ENCODE results near the gene TSPAN18. TPM values are rescaled to one million over a fixed set of nuclear protein-coding genes. Genes with fewer than 3 reads are reported as not detected.

TSPAN18 gene
- total RNA-seq, 4 donors from 2014 or later, result 31.1 to 74.6 (median 34.7) TPM

GRCh38 chr11:44938066-44938691, 211.4 kb downstream of the TSPAN18 start:
- TF ChIP-seq EP300 (IDR thresholded peaks at IDR 0.05) (no peak), POLR2AphosphoS5 (IDR thresholded peaks at IDR 0.05) (no peak), POLR2A (IDR thresholded peaks at IDR 0.05) (no peak)
- TF ChIP-seq, protein P1, sequence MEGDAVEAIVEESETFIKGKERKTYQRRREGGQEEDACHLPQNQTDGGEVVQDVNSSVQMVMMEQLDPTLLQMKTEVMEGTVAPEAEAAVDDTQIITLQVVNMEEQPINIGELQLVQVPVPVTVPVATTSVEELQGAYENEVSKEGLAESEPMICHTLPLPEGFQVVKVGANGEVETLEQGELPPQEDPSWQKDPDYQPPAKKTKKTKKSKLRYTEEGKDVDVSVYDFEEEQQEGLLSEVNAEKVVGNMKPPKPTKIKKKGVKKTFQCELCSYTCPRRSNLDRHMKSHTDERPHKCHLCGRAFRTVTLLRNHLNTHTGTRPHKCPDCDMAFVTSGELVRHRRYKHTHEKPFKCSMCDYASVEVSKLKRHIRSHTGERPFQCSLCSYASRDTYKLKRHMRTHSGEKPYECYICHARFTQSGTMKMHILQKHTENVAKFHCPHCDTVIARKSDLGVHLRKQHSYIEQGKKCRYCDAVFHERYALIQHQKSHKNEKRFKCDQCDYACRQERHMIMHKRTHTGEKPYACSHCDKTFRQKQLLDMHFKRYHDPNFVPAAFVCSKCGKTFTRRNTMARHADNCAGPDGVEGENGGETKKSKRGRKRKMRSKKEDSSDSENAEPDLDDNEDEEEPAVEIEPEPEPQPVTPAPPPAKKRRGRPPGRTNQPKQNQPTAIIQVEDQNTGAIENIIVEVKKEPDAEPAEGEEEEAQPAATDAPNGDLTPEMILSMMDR (IDR thresholded peaks at IDR 0.05), result no peak
- Histone ChIP-seq H3K4me3 (no peak overlapping the region), H3K36me3 (peaks cover 0 to 21% of the 10 kb centered on the region in 2 donors), H3K4me1 (peaks cover 0 to 49% (median 10%) of the 10 kb centered on the region in 3 donors), H3K27ac (no peak overlapping the region), H3K9me3 (no peaks in the 10 kb centered on the region), H3K27me3 (no peaks in the 10 kb centered on the region)
- 98% methylated on average over 4 of the region's 19 CpGs; no CpG with 5 or more reads in 1 of the 2 donors for WGBS, 2 donors (ENCODE audit: low coverage in 1 of 2)
- no peak for ATAC-seq

DNA sequence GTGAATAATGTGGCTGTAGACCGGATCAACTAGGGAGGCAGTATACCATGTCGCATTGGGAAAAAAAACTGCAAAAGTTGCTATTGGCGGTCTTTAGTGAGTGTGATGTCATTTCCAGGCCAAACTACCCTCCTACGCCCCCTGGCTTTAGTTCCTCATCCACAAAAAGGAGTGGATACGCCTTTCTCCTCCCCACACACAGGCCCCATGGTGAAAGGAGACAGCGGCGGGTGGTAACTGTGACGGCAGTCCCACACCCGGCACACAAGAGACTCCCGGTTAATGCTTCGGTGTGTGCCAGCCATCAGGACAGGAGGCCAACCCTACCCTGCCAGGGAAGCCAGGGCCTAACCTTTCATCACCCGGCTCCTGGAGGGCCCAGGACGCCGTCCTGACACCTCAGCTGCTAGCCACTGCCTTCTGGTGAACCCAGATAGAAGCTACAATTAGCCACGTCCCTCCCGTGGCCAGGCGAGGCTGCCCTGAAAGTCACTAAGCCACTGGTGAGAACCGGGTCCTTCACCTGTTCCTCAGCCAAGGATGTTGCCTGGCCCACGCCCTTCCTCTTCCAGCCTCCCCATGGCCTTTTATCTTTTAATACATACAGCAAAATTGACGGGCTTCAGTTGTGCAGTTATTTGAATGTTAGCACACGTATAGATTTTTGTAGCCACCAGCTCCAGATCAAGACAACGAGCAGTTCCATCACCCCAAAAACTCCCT, 213.1 kb downstream of the TSPAN18 start:
- Histone ChIP-seq H3K4me3 (no peak overlapping the region), H3K9me3 (no peaks in the 10 kb centered on the region), H3K36me3 (peaks cover 0 to 17% of the 10 kb centered on the region in 2 donors), H3K27ac (peak overlapping the region in 1 of 4 donors; percentile 67), H3K4me1 (peaks cover 0 to 63% (median 10%) of the 10 kb centered on the region in 3 donors), H3K27me3 (no peaks in the 10 kb centered on the region)
- WGBS, 2 donors (ENCODE audit: low coverage in 1 of 2), result 65% methylated on average over 11 of the region's 22 CpGs; no CpG with 5 or more reads in 1 of the 2 donors
- TF ChIP-seq, protein P1 (IDR thresholded peaks at IDR 0.05), result peak in 2 of 4 experiments; percentile 8 to 17
- TF ChIP-seq EP300 (IDR thresholded peaks at IDR 0.05), result no peak
- ATAC-seq, result peak; percentile 41

DNA sequence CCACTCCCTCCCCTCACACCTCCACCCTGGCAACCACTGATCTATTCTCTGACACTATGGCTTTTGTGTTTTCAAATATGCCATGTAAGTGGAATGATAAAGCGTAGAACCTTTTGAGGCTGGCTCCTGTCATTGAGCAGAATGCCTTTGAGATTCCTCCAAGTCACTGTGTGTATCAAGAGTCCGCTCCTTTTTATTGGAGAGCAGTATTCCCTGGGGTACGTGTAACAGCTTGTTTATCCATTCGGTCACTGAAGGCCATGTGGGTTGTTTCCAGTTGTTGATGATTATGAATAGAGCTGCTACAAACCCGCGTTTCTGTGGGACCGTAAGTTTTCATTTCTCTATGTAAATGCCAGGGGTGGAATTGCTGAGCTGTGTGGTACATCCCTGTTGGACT, 213.6 kb downstream of the TSPAN18 start:
- TF ChIP-seq POLR2A (IDR thresholded peaks at IDR 0.05), result no peak
- TF ChIP-seq POLR2AphosphoS5 (IDR thresholded peaks at IDR 0.05), result no peak
- no peak for TF ChIP-seq EP300 (IDR thresholded peaks at IDR 0.05)
- TF ChIP-seq, protein P1 (IDR thresholded peaks at IDR 0.05), result no peak
- H3K27me3 ChIP-seq, result no peaks in the 10 kb centered on the region
- peaks cover 0 to 69% (median 15%) of the 10 kb centered on the region in 3 donors for H3K4me1 ChIP-seq
- peak overlapping the region in 1 of 4 donors; percentile 67 for H3K27ac ChIP-seq
- H3K36me3 ChIP-seq, result peaks cover 0 to 11% of the 10 kb centered on the region in 2 donors
- ATAC-seq, result no peak
- no peak overlapping the region for H3K4me3 ChIP-seq
- 31 to 56% methylated on average over 6 to 7 of the region's 7 CpGs for WGBS, 2 donors (ENCODE audit: low coverage in 1 of 2)
- H3K9me3 ChIP-seq, result no peaks in the 10 kb centered on the region

DNA sequence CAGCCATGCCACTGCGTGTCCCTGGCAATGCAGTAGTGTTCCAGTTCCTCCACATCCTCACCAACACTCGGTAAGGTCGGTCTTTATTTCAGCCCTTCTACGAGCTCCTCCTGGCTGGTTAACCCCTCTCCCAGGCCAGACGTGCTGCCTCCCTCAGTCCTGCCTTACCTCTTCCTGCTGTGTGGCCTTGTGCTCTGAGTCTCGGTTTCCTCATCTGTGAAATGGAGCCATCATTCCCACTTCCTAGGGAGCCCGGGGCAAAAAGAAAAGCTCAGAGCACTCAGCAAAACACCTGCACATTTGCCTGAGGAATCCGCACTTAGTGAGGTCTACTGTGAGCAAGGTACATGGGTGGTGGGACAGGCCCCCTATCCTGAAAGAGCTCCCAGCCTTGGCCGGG, 214.1 kb downstream of the TSPAN18 start:
- Histone ChIP-seq H3K36me3 (peaks cover 0 to 9% of the 10 kb centered on the region in 2 donors), H3K9me3 (no peaks in the 10 kb centered on the region), H3K4me3 (no peak overlapping the region), H3K4me1 (peaks cover 0 to 73% (median 15%) of the 10 kb centered on the region in 3 donors), H3K27ac (peak overlapping the region in 2 of 4 donors; percentile 17 to 38), H3K27me3 (no peaks in the 10 kb centered on the region)
- TF ChIP-seq POLR2AphosphoS5 (IDR thresholded peaks at IDR 0.05), result no peak
- TF ChIP-seq, protein P1 (IDR thresholded peaks at IDR 0.05), result no peak
- TF ChIP-seq POLR2A (IDR thresholded peaks at IDR 0.05), result no peak
- no peak for TF ChIP-seq EP300 (IDR thresholded peaks at IDR 0.05)
- ATAC-seq, result no peak
- 80 to 97% methylated on average over 1 to 4 of the region's 9 CpGs for WGBS, 2 donors (ENCODE audit: low coverage in 1 of 2)

All from gastroesophageal sphincter (tissue), 4 donors.